GM21723 (cell line): ENCODE measurements around the gene SRSF5.
"Not testable (repeated sequence)": the region's sequence is repeated elsewhere in the genome, so short reads cannot be mapped to it uniquely, and the experiment has no call there.

Source experiments
- ATAC-seq: cut with Tn5 transposase; IDR thresholded peaks from one replicate; pipeline ENCODE4 v1.9.1; 2021; ENCODE audit warnings: mild to moderate bottlenecking, moderate library complexity; ENCODE audit not compliant: unreplicated experiment

Gene SRSF5

GRCh38 chr14:69804902-69805301 lies 38.0 kb downstream of the SRSF5 start:
- ATAC-seq, result no peak

GRCh38 chr14:69807192-69807591 lies 40.2 kb downstream of the SRSF5 start:
- no peak for ATAC-seq

GRCh38 chr14:69808919-69809808 lies 42.2 kb downstream of the SRSF5 start:
- ATAC-seq, result no peak

GRCh38 chr14:69811227-69811867 lies 44.4 kb downstream of the SRSF5 start:
- no peak for ATAC-seq

- no peak for ATAC-seq
These were observed 44.9 kb downstream of the SRSF5 start for GRCh38 chr14:69811868-69812252.

GRCh38 chr14:69812711-69813110 lies 45.8 kb downstream of the SRSF5 start:
- ATAC-seq, result no peak

GRCh38 chr14:69813346-69813745 lies 46.4 kb downstream of the SRSF5 start:
- not testable (repeated sequence) for ATAC-seq

GRCh38 chr14:69814397-69814796 lies 47.5 kb downstream of the SRSF5 start:
- ATAC-seq, result no peak

- ATAC-seq, result no peak
These were observed 48.6 kb downstream of the SRSF5 start for GRCh38 chr14:69815556-69815955.

GRCh38 chr14:69816216-69816615 lies 49.3 kb downstream of the SRSF5 start:
- no peak for ATAC-seq

GRCh38 chr14:69818758-69819191 lies 51.8 kb downstream of the SRSF5 start:
- ATAC-seq, result no peak

GRCh38 chr14:69819607-69820006 lies 52.7 kb downstream of the SRSF5 start:
- no peak for ATAC-seq

- ATAC-seq, result no peak
These were observed 54.0 kb downstream of the SRSF5 start for GRCh38 chr14:69820991-69821390.
